GM18867 (cell line): ENCODE measurements around the gene PCDHGA1.

Source experiments
- ATAC-seq: cut with Tn5 transposase; IDR thresholded peaks from one replicate; pipeline ENCODE4 v1.9.1; 2021; ENCODE audit warnings: mild to moderate bottlenecking, moderate library complexity; ENCODE audit not compliant: unreplicated experiment

Gene PCDHGA1

DNA sequence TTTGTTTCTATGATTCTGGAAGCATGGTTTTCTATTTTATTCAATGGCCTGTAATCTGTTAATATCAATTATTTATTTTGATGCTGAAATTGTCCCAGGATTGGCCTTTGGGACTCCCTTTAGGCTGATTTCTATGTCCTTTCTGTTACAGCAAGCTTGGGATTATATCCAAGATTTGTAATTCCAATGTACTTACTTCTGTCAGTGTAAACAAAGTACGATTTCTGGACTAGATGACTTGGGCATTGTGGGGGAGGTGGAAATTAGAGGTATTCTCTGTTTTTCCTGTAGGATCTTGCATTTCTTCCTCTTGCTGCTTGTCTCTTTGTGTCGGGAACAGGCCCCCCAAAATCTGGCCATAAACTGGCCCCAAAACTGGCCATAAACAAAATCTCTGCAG lies 103.7 kb downstream of the PCDHGA1 start:
- no peak for ATAC-seq

- ATAC-seq = no peak
These were observed 106.9 kb downstream of the PCDHGA1 start for GRCh38 chr5:141437221-141437620.

DNA sequence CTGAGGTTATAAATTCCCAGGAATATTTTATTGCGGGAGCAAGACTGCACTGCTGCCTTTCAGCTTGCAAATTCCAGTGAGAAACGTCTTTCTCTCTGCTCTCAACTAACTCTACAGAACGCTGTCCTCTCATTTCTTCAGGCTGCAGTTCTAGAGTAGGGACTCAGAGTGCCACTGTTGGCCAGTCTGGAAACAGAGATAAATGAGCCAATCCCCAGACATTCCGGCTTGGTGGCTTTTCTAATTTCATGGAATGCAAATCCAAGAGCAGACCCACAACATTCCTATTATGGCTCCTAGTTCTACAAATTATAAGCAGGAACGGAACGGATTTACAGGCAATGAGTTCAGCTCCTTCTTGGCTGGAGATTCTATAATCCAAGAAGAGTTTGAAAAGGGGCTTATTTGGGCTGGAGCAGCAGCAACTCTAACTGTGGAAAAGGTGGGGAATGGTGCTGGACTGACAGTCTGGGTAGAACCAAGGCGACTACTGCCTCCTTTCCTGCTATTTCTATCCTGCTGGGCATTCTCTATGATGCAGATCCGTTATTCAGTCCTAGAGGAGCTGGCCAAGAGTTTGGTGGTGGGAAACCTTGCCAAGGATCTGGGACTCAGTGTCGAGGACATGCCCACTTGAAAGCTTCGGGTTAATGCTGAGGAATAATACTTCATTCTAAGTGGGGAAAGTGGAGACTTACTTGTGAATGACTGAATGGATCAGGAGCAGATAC lies 109.3 kb downstream of the PCDHGA1 start:
- ATAC-seq = no peak

DNA sequence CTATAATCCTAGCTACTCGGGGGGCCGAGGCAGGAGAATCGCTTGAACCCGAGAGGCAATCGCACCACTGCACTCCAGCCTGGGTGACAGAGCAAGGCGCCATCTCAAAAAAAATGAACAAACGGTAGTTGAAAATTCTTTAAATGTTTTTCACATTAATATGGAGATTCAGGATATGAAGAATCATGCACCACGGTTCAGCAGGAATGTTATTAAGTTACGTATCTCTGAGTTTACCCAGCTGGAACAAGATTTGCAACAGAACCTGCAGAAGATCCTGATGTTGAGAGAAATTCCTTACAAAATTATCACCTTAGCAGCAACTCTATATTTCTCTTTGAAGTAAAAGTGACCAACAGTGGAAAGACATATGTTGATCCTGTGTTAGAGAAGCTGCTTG lies 110.0 kb downstream of the PCDHGA1 start:
- ATAC-seq = no peak

DNA sequence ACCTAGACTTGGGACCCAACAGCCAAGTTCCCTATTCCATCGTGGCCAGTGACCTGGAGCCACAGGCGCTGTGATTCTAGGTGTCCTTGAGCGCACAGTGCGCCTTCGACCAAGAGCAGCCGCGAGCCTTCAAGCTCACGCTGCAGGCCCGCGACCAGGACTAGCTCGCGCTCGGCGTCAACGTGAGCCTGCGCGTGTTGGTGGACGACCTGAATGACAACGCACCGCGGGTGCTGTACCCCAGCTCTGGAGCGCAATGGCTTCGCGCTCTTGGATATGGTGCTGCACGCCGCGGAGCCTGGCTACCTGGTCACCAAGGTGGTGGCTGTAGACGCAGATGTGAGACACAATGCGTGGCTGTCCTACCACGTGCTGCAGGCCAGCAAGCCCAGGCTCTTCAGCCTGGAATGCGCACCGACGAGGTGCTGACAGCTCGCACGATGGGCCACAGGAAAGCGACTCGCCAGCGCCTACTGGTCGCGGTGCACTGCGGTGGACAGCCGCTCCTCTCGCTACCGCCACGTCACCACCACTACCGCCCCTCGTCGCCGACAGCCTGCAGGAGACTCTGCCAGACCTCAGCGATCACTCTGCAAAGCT lies 111.4 kb downstream of the PCDHGA1 start:
- no peak for ATAC-seq

GRCh38 chr5:141465351-141465750 lies 135.0 kb downstream of the PCDHGA1 start:
- no peak for ATAC-seq

- peak; percentile 98 for ATAC-seq
These were observed 145.4 kb downstream of the PCDHGA1 start, which contains the start of gene PCDHGC3 for GRCh38 chr5:141475625-141476131. Gene PCDHGC3, plus strand, starts transcription at chr5:141475966. Its CDS starts 151 bp downstream, at chr5:141476117.

- peak; percentile 26 for ATAC-seq
These were observed 146.0 kb downstream of the PCDHGA1 start for GRCh38 chr5:141476132-141476911.

- ATAC-seq = no peak
These were observed 146.8 kb downstream of the PCDHGA1 start for GRCh38 chr5:141477044-141477575.

GRCh38 chr5:141477815-141478214 lies 147.5 kb downstream of the PCDHGA1 start:
- ATAC-seq = no peak

DNA sequence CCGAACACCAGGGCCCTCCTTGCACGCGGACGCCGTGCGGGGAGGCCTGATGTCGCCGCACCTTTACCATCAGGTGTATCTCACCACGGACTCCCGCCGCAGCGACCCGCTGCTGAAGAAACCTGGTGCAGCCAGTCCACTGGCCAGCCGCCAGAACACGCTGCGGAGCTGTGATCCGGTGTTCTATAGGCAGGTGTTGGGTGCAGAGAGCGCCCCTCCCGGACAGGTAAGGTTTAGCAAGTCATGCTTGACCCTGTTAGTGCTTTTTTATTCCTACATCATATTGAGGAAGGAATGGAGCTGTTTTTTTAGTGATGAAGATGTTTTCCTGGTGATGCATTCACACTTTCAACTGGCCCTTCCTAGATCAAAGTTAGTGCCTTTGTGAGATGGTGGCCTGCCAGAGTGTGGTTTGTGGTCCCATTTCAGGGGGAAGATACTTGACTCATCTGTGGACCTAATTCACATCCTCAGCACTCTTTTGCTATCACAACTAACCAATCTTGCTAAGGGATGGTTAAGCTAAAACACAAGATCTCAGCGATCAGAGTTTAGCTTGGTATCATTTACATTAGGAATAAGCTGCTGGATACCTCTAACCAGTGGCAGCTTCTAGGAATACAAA lies 148.1 kb downstream of the PCDHGA1 start:
- no peak for ATAC-seq

DNA sequence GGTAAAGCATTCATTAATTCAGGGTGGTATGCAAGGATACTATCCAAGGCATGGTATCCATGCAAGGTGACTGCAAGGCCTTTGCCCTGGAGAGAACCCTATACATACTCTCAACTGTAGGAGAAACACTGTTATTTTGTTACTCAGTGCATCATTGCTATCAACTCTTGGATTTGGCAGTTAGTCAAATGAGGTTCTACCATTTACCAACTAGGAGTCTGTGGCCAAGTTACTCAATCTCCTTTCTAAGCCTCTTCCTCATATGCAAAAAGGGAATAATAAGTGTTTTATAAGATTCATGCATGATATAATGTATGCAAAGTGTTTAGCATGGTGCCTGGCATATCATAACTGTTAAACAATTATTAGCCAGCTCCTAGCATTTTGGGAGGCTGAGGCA lies 149.5 kb downstream of the PCDHGA1 start:
- ATAC-seq = no peak

- ATAC-seq = no peak
These were observed 153.6 kb downstream of the PCDHGA1 start for GRCh38 chr5:141483902-141484301.

GRCh38 chr5:141484310-141484640 lies 154.0 kb downstream of the PCDHGA1 start:
- ATAC-seq = no peak

DNA sequence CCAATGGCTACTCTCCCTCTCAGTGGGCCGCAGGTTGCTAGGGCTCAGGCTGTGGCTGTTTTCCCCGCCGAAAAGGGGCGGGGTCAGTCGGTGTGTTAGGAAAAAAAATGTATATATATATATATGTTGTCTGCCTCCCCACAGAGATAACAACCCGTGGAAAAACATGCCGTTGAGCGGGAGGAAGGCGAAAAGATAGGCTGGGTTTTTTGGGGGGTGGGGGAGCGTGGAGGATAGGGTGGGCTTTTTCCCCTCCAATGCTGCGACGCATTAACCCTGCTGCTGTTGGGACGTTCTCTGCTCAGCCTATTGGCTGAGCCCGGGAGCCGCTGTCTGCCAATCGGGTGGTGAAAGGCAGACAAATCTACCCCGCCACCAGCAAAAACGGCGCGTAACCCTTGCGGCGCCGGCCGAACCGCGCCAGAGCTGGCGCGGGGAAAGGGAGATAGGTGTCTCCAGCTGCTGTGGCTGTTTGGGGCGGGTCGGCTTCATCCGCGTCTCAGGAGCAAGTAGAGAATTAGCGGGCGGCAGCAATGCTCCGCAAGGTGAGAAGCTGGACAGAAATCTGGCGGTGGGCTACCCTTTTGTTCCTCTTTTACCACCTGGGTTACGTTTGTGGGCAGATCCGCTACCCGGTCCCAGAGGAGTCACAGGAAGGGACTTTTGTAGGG lies 154.5 kb downstream of the PCDHGA1 start, which contains the start of gene PCDHGC4:
TSS of gene PCDHGC4 (plus strand) at position 390 of the 671 bp plus-strand sequence. CDS start at position 534, 144 bp downstream.
- no peak for ATAC-seq

DNA sequence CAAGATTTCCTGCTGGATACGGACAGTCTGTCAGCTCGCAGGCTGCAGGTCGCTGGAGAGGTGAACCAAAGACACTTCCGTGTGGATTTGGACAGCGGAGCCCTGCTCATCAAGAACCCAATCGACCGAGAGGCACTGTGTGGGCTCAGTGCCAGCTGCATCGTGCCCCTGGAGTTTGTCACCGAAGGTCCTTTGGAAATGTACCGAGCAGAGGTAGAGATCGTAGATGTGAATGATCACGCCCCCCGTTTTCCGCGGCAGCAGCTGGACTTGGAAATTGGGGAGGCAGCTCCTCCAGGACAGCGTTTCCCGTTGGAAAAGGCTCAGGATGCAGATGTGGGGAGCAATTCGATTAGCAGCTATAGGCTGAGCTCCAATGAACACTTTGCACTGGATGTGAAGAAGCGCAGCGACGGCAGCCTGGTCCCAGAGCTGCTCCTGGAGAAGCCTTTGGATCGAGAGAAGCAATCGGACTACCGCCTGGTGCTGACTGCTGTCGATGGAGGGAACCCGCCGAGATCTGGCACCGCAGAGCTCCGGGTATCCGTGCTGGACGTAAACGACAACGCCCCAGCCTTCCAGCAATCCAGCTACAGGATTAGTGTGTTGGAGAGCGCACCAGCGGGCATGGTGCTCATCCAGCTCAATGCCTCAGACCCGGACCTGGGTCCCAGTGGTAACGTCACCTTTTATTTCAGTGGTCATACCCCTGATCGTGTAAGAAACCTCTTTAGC lies 155.2 kb downstream of the PCDHGA1 start:
- ATAC-seq = no peak

DNA sequence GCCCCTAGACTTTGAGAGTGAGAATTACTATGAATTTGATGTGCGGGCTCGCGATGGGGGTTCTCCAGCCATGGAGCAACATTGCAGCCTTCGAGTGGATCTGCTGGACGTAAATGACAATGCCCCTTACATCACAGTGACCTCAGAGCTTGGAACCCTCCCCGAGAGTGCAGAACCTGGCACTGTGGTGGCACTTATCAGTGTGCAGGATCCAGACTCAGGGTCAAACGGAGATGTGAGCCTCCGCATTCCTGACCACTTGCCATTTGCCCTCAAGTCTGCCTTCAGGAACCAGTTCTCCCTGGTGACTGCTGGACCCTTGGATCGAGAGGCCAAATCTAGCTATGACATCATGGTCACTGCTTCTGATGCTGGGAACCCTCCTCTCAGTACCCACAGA lies 155.8 kb downstream of the PCDHGA1 start:
- ATAC-seq = no peak

DNA sequence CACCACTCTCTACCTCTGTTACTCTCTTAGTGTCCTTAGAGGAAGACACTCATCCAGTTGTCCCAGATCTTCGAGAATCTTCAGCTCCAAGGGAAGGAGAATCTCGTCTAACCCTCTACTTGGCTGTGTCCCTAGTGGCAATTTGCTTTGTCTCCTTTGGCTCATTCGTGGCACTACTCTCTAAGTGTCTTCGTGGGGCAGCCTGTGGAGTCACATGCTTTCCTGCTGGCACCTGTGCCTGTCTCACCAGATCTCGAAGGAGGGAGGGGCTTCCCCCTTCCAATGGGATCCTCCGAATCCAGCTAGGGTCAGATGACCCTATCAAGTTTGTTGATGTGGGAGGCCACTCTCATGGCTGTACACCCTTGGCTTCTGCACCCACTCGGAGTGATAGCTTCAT lies 156.8 kb downstream of the PCDHGA1 start:
- ATAC-seq = no peak
